Measurements from ENCODE around the gene NRXN3.

DNA sequence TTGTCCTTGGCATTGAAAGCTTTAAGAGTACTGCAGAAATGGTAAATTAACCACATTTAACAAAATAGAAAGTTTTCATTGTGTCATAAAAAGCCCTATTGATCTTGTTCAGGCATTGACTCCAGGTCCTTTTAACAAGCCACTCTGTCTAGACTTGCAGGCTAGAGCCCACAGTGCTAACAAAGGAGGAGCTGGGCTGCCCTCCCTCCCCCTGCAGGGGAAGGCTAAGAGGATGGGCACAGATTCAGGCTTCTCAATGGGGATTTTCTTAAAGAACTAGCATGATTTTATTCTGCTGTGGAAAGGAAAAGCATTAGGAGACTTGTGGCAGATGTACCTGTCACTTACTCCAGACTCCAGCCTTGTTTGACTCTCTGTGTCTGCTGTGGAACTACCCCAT lies 463.6 kb downstream of the NRXN3 start:
- TF ChIP-seq EZH2phosphoT487 (IDR thresholded peaks at IDR 0.05; ENCODE audit: borderline replicate concordance, low read length) = no peak
- TF ChIP-seq EZH2 (IDR thresholded peaks at IDR 0.05; ENCODE audit: low read length, unreplicated experiment) = no peak
